Left ventricle myocardium inferior (tissue), 1 donor: Measurements from ENCODE around the gene CNNM2. TPM values are rescaled to one million over a fixed set of nuclear protein-coding genes. Genes with fewer than 3 reads are reported as not detected.

Experiments
- DNase-seq: peaks from one replicate; pipeline ENCODE4 v3.0.0-alpha.2; 2020
- H3K27ac ChIP-seq: fragments of 200-600 bp; replicated peaks from 2 replicates; pipeline ENCODE4 v1.8.0; 2021
- H3K27me3 ChIP-seq: fragments of 200-600 bp; 2 replicates; pipeline ENCODE4 v1.8.0; 2021; ENCODE audit warnings: low read depth
- H3K36me3 ChIP-seq: fragments of 200-600 bp; 2 replicates; pipeline ENCODE4 v1.8.0; 2021
- H3K4me1 ChIP-seq: fragments of 200-600 bp; 2 replicates; pipeline ENCODE4 v1.8.0; 2021
- H3K4me3 ChIP-seq: fragments of 200-600 bp; 2 replicates; pipeline ENCODE4 v1.8.0; 2021; ENCODE audit warnings: mild to moderate bottlenecking, moderate library complexity
- H3K9me3 ChIP-seq: fragments of 200-600 bp; replicated peaks from 2 replicates; pipeline ENCODE4 v1.8.0; 2021
- CTCF ChIP-seq: fragments of 200-600 bp; IDR thresholded peaks from 2 replicates; pipeline ENCODE4 v1.8.0; 2021; ENCODE audit warnings: antibody characterized with exemption, mild to moderate bottlenecking, borderline replicate concordance
- intact Hi-C: fragments of 100-400 bp; cut with micrococcal nuclease; formaldehyde crosslinking; loops from one replicate; pipeline ENCODE4 v1.11.0; 2022
- total RNA-seq: library from RNA; stranded (reverse); fragmentation: NEBNext Ultra II Directional; extraction: Animal tissue kit (Norgen Biotek cat#: 25700); gene quantifications from one replicate; pipeline ENCODE4 v1.2.1, GENCODE V29; 2021
- donor health status: DM: no; HTN: yes; CAD: no; lungs with severe emphysema.

The CNNM2 gene
- total RNA-seq, 1 donor from 2014 or later: 3.3 TPM

- TF ChIP-seq CTCF: no peak
- no peaks in the 10 kb centered on the region for H3K4me1 ChIP-seq
- intact Hi-C loops: loop anchor here (5.0 to 10.0 kb wide), 2 partner anchors 65 to 173 kb away; partner anchors contain the start of gene CYP17A1
- no peak overlapping the region for H3K27ac ChIP-seq
- H3K9me3 ChIP-seq: no peaks in the 10 kb centered on the region
- no peak for DNase-seq
- no peaks in the 10 kb centered on the region for H3K27me3 ChIP-seq
- H3K36me3 ChIP-seq: no peaks in the 10 kb centered on the region
- H3K4me3 ChIP-seq: no peak overlapping the region
Measured at GRCh38 chr10:102900006-102900405, 18.1 kb upstream of the CNNM2 start.

- Histone ChIP-seq H3K27ac (no peak overlapping the region), H3K36me3 (no peaks in the 10 kb centered on the region), H3K4me1 (no peaks in the 10 kb centered on the region), H3K4me3 (no peak overlapping the region), H3K9me3 (no peaks in the 10 kb centered on the region), H3K27me3 (no peaks in the 10 kb centered on the region)
- TF ChIP-seq CTCF: no peak
- intact Hi-C loops: loop anchor here (5.0 to 10.0 kb wide), 2 partner anchors 70 to 177 kb away; partner anchors contain the start of gene CYP17A1
- DNase-seq: no peak
Measured at GRCh38 chr10:102904346-102904745, 13.7 kb upstream of the CNNM2 start.

GRCh38 chr10:102906507-102906906 is 11.6 kb upstream of the CNNM2 start:
- Histone ChIP-seq H3K4me3 (no peak overlapping the region), H3K27me3 (no peaks in the 10 kb centered on the region), H3K36me3 (no peaks in the 10 kb centered on the region), H3K27ac (no peak overlapping the region), H3K4me1 (no peaks in the 10 kb centered on the region), H3K9me3 (no peaks in the 10 kb centered on the region)
- no peak for DNase-seq
- intact Hi-C loops: loop anchor here (10.0 kb wide), 1 partner anchor 72 kb away; the partner anchor contains the start of gene CYP17A1
- no peak for TF ChIP-seq CTCF

- TF ChIP-seq CTCF: no peak
- H3K27ac ChIP-seq: no peak overlapping the region
- DNase-seq: no peak
Measured at GRCh38 chr10:102914781-102915180, 3.3 kb upstream of the CNNM2 start.

GRCh38 chr10:102916173-102916572 is 1.9 kb upstream of the CNNM2 start:
- no peak overlapping the region for H3K4me3 ChIP-seq
- no peaks in the 10 kb centered on the region for H3K9me3 ChIP-seq
- H3K27me3 ChIP-seq: no peaks in the 10 kb centered on the region
- H3K36me3 ChIP-seq: no peaks in the 10 kb centered on the region
- DNase-seq: no peak
- H3K4me1 ChIP-seq: peaks cover 44% of the 10 kb centered on the region
- TF ChIP-seq CTCF: no peak
- intact Hi-C loops: loop anchor here (5.0 kb wide), 1 partner anchor 151 kb away; no protein-coding TSS in a partner anchor
- H3K27ac ChIP-seq: no peak overlapping the region

More at GRCh38 chr10:102914781-102915180, 3.3 kb upstream of the CNNM2 start:
- intact Hi-C loops: loop anchor here (5.0 kb wide), 1 partner anchor 153 kb away; no protein-coding TSS in a partner anchor
- Histone ChIP-seq H3K4me1 (peaks cover 31% of the 10 kb centered on the region), H3K4me3 (no peak overlapping the region), H3K27me3 (no peaks in the 10 kb centered on the region), H3K36me3 (no peaks in the 10 kb centered on the region), H3K9me3 (no peaks in the 10 kb centered on the region)
